CD4-positive, alpha-beta T cell (primary cell): ENCODE measurements around the gene ACTR1B. TPM values are rescaled to one million over a fixed set of nuclear protein-coding genes. Genes with fewer than 3 reads are reported as not detected.
"Not testable (repeated sequence)": the region's sequence is repeated elsewhere in the genome, so short reads cannot be mapped to it uniquely, and the experiment has no call there.

ENCODE experiments used
- ATAC-seq: fragments of 200-7000 bp; cut with Tn5 transposase; one replicate; pipeline ENCODE4 v1.10.0; 2022; ENCODE audit warnings: mild to moderate bottlenecking; ENCODE audit not compliant: poor library complexity
- CTCF ChIA-PET: fragments of 350-600 bp; sonication (Branson Sonifier 250); formaldehyde crosslinking; loops from one replicate; lab custom pipeline; 2021; ENCODE audit warnings: antibody characterized with exemption, inconsistent platforms; lab: Charles Lee
- POLR2A ChIA-PET: fragments of 350-600 bp; sonication (Branson Sonifier 250); formaldehyde crosslinking; loops from one replicate; lab custom pipeline; 2021; ENCODE audit warnings: antibody characterized with exemption, inconsistent platforms; lab: Charles Lee
- DNase-seq, 14 experiments: peaks; one replicate each; pipeline ENCODE4 v3.0.0-alpha.2; 2013 to 2020; ENCODE audit warnings: mixed read lengths in 2 of 14
- H3K27ac ChIP-seq, 2 donors: one replicate each; pipeline versions ENCODE4 v1.5.1 to v1.7.0; 2013; ENCODE audit warnings: low read length in 2 of 2, low read depth in 1 of 2, mild to moderate bottlenecking in 1 of 2
- H3K27me3 ChIP-seq, 2 experiments: 1 replicate in 1 of 2; 2 replicates in 1 of 2; pipeline versions ENCODE4 v1.6.1 to v1.7.0; 2013; ENCODE audit warnings: low read length in 2 of 2, control low read depth in 1 of 2, mild to moderate bottlenecking in 1 of 2, moderate library complexity in 1 of 2; ENCODE audit not compliant: insufficient read depth in 2 of 2, control insufficient read depth in 1 of 2
- H3K36me3 ChIP-seq: one replicate; pipeline ENCODE4 v1.6.1; 2013; ENCODE audit warnings: low read length, control low read depth; ENCODE audit not compliant: insufficient read depth
- H3K4me1 ChIP-seq: one replicate; pipeline ENCODE4 v1.6.1; 2013; ENCODE audit warnings: low read length, control low read depth; ENCODE audit not compliant: insufficient read depth
- H3K4me3 ChIP-seq: one replicate; pipeline ENCODE4 v1.5.1; 2013; ENCODE audit warnings: mild to moderate bottlenecking, low read length, moderate library complexity
- H3K9me3 ChIP-seq, 2 experiments: 1 replicate in 1 of 2; 2 replicates in 1 of 2; pipeline versions ENCODE4 v1.6.1 to v1.7.0; 2013; ENCODE audit warnings: low read length in 2 of 2, mild to moderate bottlenecking in 2 of 2, control low read depth in 1 of 2, moderate library complexity in 1 of 2; ENCODE audit not compliant: control insufficient read depth in 1 of 2, insufficient read depth in 1 of 2
- H3K27ac Mint-ChIP-seq: one replicate; pipeline ENCODE4 v1.8.0; 2020; ENCODE audit warnings: mixed read lengths
- H3K27me3 Mint-ChIP-seq: one replicate; pipeline ENCODE4 v1.8.0; 2021; ENCODE audit warnings: mixed read lengths
- H3K36me3 Mint-ChIP-seq: one replicate; pipeline ENCODE4 v1.8.0; 2021; ENCODE audit warnings: low read depth, mixed read lengths
- H3K4me1 Mint-ChIP-seq: one replicate; pipeline ENCODE4 v1.8.0; 2021; ENCODE audit warnings: low read depth, mixed read lengths
- H3K4me3 Mint-ChIP-seq: one replicate; pipeline ENCODE4 v1.8.0; 2020; ENCODE audit warnings: mild to moderate bottlenecking, mixed read lengths
- H3K9me3 Mint-ChIP-seq: one replicate; pipeline ENCODE4 v1.8.0; 2020; ENCODE audit warnings: mixed read lengths
- CTCF ChIP-seq: fragments of 200-600 bp; IDR thresholded peaks from one replicate; pipeline ENCODE4 v1.8.0; 2022; ENCODE audit warnings: antibody characterized with exemption, mild to moderate bottlenecking
- intact Hi-C, 2 experiments: fragments of 100-400 bp; cut with DNase I in 1 of 2; cut with micrococcal nuclease in 1 of 2; formaldehyde crosslinking; loops; one replicate each; pipeline versions ENCODE4 v1.15.1 to v1.9.0; 2023 to 2025; cut with DNase I, micrococcal nuclease
- total RNA-seq, 174 experiments: library from RNA in 2 of 174; stranded (reverse) in 2 of 174; gene quantifications; one replicate each; pipeline ENCODE4 v1.2.3 and lab custom pipeline; 2021 to 2026

Gene ACTR1B
- total RNA-seq, 2 experiments from 2014 or later = 89.5 to 92.8 TPM

DNA sequence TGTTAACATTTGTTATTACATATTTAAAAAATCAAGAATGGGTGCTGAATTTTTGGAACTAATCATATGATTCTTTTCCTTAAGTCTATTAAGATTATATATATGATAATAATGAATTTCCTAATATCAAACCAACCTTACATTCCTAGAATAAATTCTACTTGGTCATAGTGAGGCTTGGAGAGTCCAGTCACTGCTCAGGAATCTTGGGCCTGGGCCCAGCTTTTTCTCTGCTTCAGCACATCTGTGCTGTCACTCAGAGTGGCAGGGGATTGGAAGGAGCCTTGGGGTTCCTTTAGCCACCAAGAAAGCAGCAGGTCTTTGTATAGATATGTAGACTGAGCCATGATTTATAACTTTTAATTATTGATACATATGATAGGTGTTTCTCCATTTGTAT is 29.6 kb upstream of the ACTR1B start:
- CTCF ChIA-PET = no interaction called here
- H3K27ac Mint-ChIP-seq = no peak overlapping the region
- intact Hi-C loops = loop anchor here in 1 of 2 experiments (10.0 kb wide), 2 partner anchors 49 to 1629 kb away; partner anchors contain the start of gene COX5B
- Histone ChIP-seq H3K9me3 (no peaks in the 10 kb centered on the region), H3K4me1 (peaks cover 2% of the 10 kb centered on the region), H3K27ac (no peak overlapping the region), H3K4me3 (no peak overlapping the region), H3K27me3 (no peaks in the 10 kb centered on the region), H3K36me3 (no peaks in the 10 kb centered on the region)
- POLR2A ChIA-PET = no interaction called here
- no peak for ATAC-seq
- H3K4me1 Mint-ChIP-seq = peaks cover 5% of the 10 kb centered on the region
- no peaks in the 10 kb centered on the region for H3K9me3 Mint-ChIP-seq
- no peak for TF ChIP-seq CTCF
- H3K36me3 Mint-ChIP-seq = no peaks in the 10 kb centered on the region
- H3K4me3 Mint-ChIP-seq = no peak overlapping the region
- DNase-seq = no peak
- peaks cover 4% of the 10 kb centered on the region for H3K27me3 Mint-ChIP-seq

GRCh38 chr2:97691166-97691565 is 27.3 kb upstream of the ACTR1B start:
- H3K27me3 Mint-ChIP-seq = no peaks in the 10 kb centered on the region
- no peak overlapping the region for H3K4me3 Mint-ChIP-seq
- no peaks in the 10 kb centered on the region for H3K9me3 Mint-ChIP-seq
- ATAC-seq (no peak), DNase-seq (no peak)
- TF ChIP-seq CTCF = no peak
- H3K9me3 ChIP-seq = no peaks in the 10 kb centered on the region
- no peaks in the 10 kb centered on the region for H3K36me3 ChIP-seq
- H3K4me3 ChIP-seq = no peak overlapping the region
- no peak overlapping the region for H3K27ac ChIP-seq
- no peaks in the 10 kb centered on the region for H3K4me1 ChIP-seq
- H3K27ac Mint-ChIP-seq = no peak overlapping the region
- intact Hi-C loops = loop anchor here in 1 of 2 experiments (10.0 kb wide), 2 partner anchors 46 to 1626 kb away; partner anchors contain the start of gene COX5B
- H3K27me3 ChIP-seq = no peaks in the 10 kb centered on the region
- no peaks in the 10 kb centered on the region for H3K36me3 Mint-ChIP-seq
- H3K4me1 Mint-ChIP-seq = no peaks in the 10 kb centered on the region
- ChIA-PET POLR2A (no interaction called here), CTCF (interaction anchor here (1.1 to 1.5 kb wide), 2 partner anchors 57 to 100 kb away, joined by 3 read pairs; no protein-coding TSS in a partner anchor)

GRCh38 chr2:97688062-97688827 is 24.4 kb upstream of the ACTR1B start:
- no peaks in the 10 kb centered on the region for H3K27me3 Mint-ChIP-seq
- no peaks in the 10 kb centered on the region for H3K4me1 Mint-ChIP-seq
- no peaks in the 10 kb centered on the region for H3K36me3 ChIP-seq
- H3K4me1 ChIP-seq = no peaks in the 10 kb centered on the region
- H3K27ac Mint-ChIP-seq = no peak overlapping the region
- no peak overlapping the region for H3K4me3 ChIP-seq
- H3K9me3 ChIP-seq = no peaks in the 10 kb centered on the region
- TF ChIP-seq CTCF = no peak
- no peaks in the 10 kb centered on the region for H3K9me3 Mint-ChIP-seq
- ATAC-seq (no peak), DNase-seq (no peak)
- no peaks in the 10 kb centered on the region for H3K27me3 ChIP-seq
- intact Hi-C loops = no loop called here
- no peak overlapping the region for H3K4me3 Mint-ChIP-seq
- ChIA-PET CTCF (no interaction called here), POLR2A (no interaction called here)
- no peak overlapping the region for H3K27ac ChIP-seq
- no peaks in the 10 kb centered on the region for H3K36me3 Mint-ChIP-seq

GRCh38 chr2:97687235-97687634 is 23.4 kb upstream of the ACTR1B start:
- H3K4me3 Mint-ChIP-seq, DNase-seq, H3K27me3 Mint-ChIP-seq, H3K27me3 ChIP-seq, POLR2A ChIA-PET, H3K27ac Mint-ChIP-seq, H3K27ac ChIP-seq, H3K9me3 ChIP-seq, intact Hi-C loops, H3K9me3 Mint-ChIP-seq, H3K36me3 ChIP-seq, H3K36me3 Mint-ChIP-seq, ATAC-seq, H3K4me3 ChIP-seq, H3K4me1 Mint-ChIP-seq, H3K4me1 ChIP-seq: not testable (repeated sequence)
- CTCF ChIA-PET = interaction anchor here (1.4 kb wide), 1 partner anchor 96 kb away, joined by 5 read pairs; no protein-coding TSS in a partner anchor
